SH-SY5Y (cell line): ENCODE data around the gene KLHL12.

Experiments used
- GATA2 ChIP-seq: IDR thresholded peaks from 2 replicates; pipeline ENCODE4 v1.6.1; 2011; ENCODE audit warnings: mild to moderate bottlenecking, low read depth, low read length
- GATA3 ChIP-seq: IDR thresholded peaks from 2 replicates; pipeline ENCODE4 v1.6.1; 2011; ENCODE audit warnings: low read depth, mild to moderate bottlenecking, low read length, moderate library complexity

DNA sequence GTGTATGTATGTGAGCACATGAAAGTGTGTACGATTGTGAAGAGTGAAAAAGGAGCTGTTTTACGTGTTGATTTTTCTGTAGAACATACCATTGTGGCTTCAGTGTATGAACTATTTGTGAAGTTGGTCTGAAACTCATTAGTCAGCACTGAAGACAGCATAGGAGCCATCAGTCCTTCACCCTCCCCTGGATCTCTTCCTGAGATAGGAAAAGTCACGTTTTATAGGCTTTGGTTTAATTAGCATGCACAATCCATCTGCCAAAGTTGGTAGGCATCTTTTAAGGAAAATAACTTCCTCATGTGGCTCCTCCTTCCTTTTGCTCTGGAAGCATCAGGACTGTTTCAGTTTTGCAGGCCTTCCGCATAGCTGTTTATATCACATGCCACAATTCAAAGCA, 36.6 kb downstream of the KLHL12 start:
- no peak for TF ChIP-seq GATA3
- TF ChIP-seq GATA2 = no peak
